Skeletal muscle satellite cell (primary cell): Measurements from ENCODE around the gene VDR.

ENCODE experiments used
- H3K27me3 ChIP-seq: 2 replicates; pipeline ENCODE4 v1.7.0; 2013; ENCODE audit warnings: low read length; ENCODE audit not compliant: control insufficient read depth, insufficient read depth
- H3K36me3 ChIP-seq: 2 replicates; pipeline ENCODE4 v1.7.0; 2013; ENCODE audit warnings: mild to moderate bottlenecking, control low read depth, low read length; ENCODE audit not compliant: insufficient read depth
- H3K4me1 ChIP-seq: 2 replicates; pipeline ENCODE4 v1.7.0; 2013; ENCODE audit warnings: low read length; ENCODE audit not compliant: control insufficient read depth, insufficient read depth
- H3K4me2 ChIP-seq: 2 replicates; pipeline ENCODE4 v1.7.0; 2013; ENCODE audit warnings: mild to moderate bottlenecking, low read length
- H3K4me3 ChIP-seq: 2 replicates; pipeline ENCODE4 v1.7.0; 2013; ENCODE audit warnings: low read length
- H3K9ac ChIP-seq: 2 replicates; pipeline ENCODE4 v1.7.0; 2013; ENCODE audit warnings: mild to moderate bottlenecking, low read depth, low read length, moderate library complexity
- H3K9me3 ChIP-seq: replicated peaks from 2 replicates; pipeline ENCODE4 v1.7.0; 2013; ENCODE audit warnings: mild to moderate bottlenecking, control low read depth, low read length

VDR gene

DNA sequence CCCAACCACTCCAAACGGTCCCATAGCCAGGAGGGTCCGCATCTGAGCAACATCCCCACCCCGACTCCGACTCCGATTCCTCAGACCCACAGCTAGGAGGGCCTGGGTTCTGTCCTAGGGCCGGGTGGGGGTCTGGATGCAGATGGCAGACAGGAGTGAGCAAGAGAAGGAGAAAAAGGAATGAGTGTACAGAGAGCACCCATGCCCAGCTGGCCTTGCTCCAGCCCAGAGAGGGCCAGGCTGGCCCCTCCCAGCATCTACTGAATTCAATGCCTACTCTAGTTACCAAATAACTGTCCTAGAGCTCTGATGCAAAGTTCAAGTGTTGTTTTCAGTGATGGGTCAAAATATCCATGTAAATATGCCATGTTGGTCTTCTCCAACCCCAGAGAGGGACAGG lies 40.8 kb downstream of the VDR start:
- peaks cover 13% of the 10 kb centered on the region for H3K4me1 ChIP-seq
- H3K36me3 ChIP-seq, result peaks cover 2% of the 10 kb centered on the region
- no peak overlapping the region for H3K4me3 ChIP-seq
- no peak overlapping the region for H3K9ac ChIP-seq
- no peaks in the 10 kb centered on the region for H3K27me3 ChIP-seq
- H3K9me3 ChIP-seq, result no peaks in the 10 kb centered on the region
- no peak overlapping the region for H3K4me2 ChIP-seq

DNA sequence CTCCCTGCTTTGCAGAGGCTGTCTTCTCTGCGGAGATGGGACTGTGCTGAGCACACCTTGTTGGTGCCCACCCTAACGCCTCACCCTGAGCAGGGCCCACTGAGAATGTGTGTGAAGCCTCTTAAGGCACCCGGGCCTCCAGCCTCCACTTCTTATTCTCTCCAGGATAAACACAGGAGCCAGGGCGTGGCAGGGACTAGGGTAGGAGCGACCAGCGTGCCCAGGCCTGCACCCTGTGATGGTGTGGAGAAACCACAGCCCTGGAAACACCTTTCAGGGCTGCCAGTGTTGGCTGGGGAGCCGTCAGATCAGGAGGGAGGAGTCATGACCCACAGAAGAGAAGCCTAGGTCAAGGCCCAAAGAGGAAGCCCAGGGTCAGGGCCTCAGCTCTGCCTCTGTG lies 41.3 kb downstream of the VDR start:
- H3K36me3 ChIP-seq, result peaks cover 2% of the 10 kb centered on the region
- no peak overlapping the region for H3K9ac ChIP-seq
- H3K27me3 ChIP-seq, result no peaks in the 10 kb centered on the region
- H3K9me3 ChIP-seq, result no peaks in the 10 kb centered on the region
- H3K4me1 ChIP-seq, result peaks cover 13% of the 10 kb centered on the region
- H3K4me2 ChIP-seq, result no peak overlapping the region
- no peak overlapping the region for H3K4me3 ChIP-seq

DNA sequence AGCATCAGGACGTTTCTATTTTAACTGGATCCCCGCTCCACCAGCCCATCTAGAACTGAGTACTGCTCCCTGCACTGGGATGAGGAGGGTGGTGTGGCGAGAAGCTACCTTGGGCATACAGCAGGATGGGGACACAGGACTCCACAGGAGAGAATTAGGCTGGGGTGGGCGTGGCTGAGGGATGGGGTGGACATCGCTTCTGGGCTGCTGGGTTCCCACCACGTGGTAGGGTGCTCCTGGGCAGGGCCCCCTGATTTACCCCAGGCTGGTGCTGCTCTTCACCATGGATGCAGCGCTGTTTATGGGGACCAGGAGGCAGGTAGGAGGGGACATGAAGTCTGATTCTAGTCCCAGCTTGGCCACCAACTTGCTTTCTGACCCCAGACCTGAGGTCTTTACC lies 41.9 kb downstream of the VDR start:
- Histone ChIP-seq H3K4me2 (no peak overlapping the region), H3K27me3 (no peaks in the 10 kb centered on the region), H3K9me3 (no peaks in the 10 kb centered on the region), H3K4me3 (no peak overlapping the region), H3K9ac (no peak overlapping the region), H3K4me1 (peaks cover 7% of the 10 kb centered on the region), H3K36me3 (peaks cover 2% of the 10 kb centered on the region)

DNA sequence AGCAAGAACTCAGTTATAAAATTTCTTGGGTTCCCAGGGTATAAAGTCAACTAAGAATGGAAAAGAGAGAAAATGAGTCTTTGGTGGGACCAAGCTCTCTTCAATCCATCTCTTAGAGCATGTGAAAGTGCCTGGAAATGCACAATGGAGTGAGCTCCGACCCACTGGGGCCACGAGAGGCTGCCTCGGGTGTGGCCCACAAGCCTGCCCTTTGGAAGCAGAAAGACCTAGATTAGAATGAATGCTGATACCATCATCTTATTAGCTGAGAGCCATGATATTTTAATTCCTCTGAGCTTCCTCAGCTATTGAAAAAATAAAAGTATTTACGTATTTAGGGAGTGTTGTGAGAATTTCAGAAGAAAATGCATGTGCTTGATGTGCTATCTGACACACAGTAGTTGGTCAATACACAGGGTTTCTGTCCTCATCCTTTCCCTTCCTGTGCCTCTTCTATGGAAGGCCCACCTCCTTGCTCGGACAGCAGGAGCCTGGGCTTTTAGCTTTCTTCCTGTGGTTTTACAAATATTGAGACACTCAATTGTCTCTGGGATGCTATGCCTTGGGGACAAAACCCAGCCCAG lies 42.5 kb downstream of the VDR start:
- peaks cover 2% of the 10 kb centered on the region for H3K36me3 ChIP-seq
- H3K4me3 ChIP-seq, result no peak overlapping the region
- H3K4me1 ChIP-seq, result peaks cover under 1% of the 10 kb centered on the region
- no peak overlapping the region for H3K4me2 ChIP-seq
- no peak overlapping the region for H3K9ac ChIP-seq
- no peaks in the 10 kb centered on the region for H3K9me3 ChIP-seq
- no peaks in the 10 kb centered on the region for H3K27me3 ChIP-seq

DNA sequence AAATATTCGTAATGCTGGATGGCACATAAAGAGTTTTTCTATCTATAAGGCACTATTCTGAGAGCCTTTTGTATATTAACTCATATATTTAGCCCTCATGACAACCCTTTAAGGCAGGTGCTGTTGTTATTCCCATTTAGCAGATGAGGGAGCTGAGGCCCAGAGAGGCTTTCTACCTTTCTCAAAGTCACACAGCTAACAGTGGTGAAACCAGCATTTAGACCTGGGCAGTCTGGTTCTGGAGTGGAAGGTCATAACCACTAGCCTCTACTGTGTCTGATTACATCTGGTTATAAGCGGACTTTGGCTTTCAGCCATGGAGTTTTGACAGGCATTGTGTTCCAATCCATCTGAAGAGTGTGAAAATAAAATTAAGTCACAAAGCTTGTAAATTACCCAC lies 43.9 kb downstream of the VDR start:
- no peaks in the 10 kb centered on the region for H3K4me1 ChIP-seq
- no peaks in the 10 kb centered on the region for H3K27me3 ChIP-seq
- H3K4me2 ChIP-seq, result no peak overlapping the region
- no peak overlapping the region for H3K4me3 ChIP-seq
- H3K9me3 ChIP-seq, result no peaks in the 10 kb centered on the region
- H3K36me3 ChIP-seq, result peaks cover 2% of the 10 kb centered on the region
- H3K9ac ChIP-seq, result no peak overlapping the region

DNA sequence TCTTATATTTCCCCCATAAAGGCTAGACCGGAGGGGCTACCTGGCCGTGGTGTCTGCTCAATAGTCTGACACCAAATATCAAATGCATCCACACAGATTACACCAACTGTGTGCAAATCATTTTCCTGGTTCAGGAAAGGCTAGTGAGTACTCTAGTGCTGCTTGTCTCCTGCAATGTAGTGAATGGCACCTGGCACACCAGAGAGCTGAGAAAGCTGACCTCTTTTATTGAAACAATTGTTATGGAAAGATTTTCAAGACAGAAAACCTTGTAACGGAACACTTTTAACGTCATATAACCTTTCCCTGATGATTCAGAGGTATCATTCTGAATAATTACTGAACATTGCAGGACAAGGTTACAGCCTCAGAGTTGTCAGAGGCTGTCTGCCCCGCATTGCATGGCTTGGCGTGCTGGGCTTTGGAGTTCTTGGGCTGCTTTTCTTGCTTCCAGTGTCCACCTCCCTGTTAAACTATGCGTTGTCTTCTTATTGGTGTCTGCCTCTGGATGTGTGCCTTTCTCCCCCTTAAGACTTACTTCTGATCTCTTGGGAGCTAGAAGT lies 44.4 kb downstream of the VDR start:
- no peaks in the 10 kb centered on the region for H3K4me1 ChIP-seq
- H3K4me3 ChIP-seq, result no peak overlapping the region
- no peaks in the 10 kb centered on the region for H3K9me3 ChIP-seq
- H3K27me3 ChIP-seq, result no peaks in the 10 kb centered on the region
- H3K4me2 ChIP-seq, result no peak overlapping the region
- H3K9ac ChIP-seq, result no peak overlapping the region
- H3K36me3 ChIP-seq, result peaks cover 7% of the 10 kb centered on the region

DNA sequence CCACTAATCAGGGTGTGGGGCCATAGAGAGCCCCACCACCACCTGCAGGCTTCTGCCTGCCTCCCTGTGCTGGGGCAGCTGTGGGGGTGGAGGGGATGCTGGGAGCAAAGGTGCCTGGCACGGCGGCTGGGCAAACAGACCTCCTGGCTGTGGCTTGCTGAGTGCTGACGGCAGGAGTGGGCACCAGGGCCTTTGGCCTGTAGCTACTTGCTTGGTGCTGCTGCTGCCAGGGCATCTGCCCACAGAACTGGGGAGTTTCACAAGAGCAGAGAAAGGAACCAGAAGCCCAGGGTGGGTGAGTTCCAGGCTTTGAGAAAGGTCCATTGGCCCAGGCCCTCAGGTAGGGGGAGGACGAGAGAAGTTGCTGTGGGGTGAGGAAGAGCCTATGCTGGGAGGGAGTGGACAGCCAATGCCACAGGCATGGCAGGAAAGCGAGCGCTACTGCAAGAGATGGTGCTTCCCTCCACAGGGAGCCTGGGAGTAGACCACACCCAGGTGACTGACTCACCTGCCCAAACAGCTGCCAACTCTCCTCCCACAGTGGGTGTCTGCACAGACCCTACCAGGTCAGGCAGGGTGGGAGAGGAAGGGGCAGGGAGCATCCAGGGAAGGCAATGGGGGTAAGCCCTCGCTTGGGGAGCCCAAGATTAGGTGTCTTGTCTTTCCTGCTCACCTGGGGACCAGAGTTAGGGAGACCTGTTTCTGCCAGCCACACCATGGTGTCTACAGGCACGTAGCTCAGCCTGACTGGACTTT lies 46.1 kb downstream of the VDR start:
- Histone ChIP-seq H3K36me3 (peaks cover 14% of the 10 kb centered on the region), H3K9me3 (no peaks in the 10 kb centered on the region), H3K4me2 (no peak overlapping the region), H3K4me1 (no peaks in the 10 kb centered on the region), H3K27me3 (no peaks in the 10 kb centered on the region), H3K9ac (no peak overlapping the region), H3K4me3 (no peak overlapping the region)

DNA sequence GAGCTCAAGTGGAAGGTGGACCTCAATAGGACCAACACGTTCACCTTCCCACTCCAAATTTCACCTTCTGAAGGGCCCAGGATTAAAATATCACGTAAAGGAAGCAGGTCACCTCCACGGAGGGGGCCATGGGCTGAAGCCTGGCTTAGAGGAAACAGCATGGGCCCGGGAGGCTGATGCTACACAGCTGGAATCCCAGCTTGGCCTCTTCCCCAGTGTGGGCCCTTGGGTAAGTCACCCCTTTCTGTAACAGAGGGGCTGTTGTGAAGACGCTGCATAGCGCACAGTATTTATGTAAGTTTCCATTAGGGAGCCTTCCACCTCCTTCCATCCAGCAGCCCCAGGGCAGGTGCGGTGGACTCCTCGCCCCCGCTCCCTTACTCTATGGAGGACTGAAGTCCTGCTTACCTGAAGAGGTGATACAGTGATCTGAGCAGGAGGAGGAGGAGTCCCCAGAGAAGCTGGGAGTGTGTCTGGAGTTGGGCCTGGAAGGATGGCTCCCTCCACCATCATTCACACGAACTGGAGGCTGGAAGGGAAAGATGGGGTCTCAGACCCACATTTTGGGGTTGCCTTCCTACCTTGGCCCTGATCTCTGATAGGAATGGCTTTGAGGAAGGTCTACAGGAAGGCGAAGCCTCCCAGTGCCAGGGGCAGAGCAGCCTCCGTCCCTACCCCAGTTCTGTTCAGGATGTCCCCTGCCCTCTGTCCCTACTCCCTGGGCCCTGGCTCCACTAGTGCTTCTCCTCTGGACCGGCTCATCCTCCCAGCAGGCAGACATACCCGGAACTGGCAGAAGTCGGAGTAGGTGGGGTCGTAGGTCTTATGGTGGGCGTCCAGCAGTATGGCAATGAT lies 47.8 kb downstream of the VDR start:
- no peak overlapping the region for H3K4me2 ChIP-seq
- H3K9ac ChIP-seq, result no peak overlapping the region
- no peaks in the 10 kb centered on the region for H3K27me3 ChIP-seq
- no peak overlapping the region for H3K4me3 ChIP-seq
- peaks cover 14% of the 10 kb centered on the region for H3K36me3 ChIP-seq
- H3K9me3 ChIP-seq, result no peaks in the 10 kb centered on the region
- H3K4me1 ChIP-seq, result no peaks in the 10 kb centered on the region

DNA sequence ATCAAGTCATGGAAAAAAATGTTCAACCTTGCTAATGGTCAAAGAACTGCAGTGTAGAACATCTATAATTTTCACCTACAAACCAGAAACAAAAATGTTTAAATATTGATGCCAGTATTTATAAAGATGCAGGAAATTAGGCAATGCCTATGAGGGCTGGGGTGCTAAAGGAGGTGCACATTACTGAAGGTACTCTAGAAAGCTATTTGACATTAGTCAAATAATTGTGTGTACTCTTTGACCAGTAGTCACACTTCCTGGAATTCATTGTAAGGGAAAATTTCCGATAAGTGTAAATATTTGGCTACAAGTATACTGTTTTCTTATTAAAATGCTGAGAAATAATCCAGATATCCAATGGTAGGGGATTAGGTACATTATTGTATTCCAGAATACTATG lies 48.7 kb downstream of the VDR start:
- H3K36me3 ChIP-seq, result peaks cover 11% of the 10 kb centered on the region
- no peaks in the 10 kb centered on the region for H3K27me3 ChIP-seq
- H3K4me1 ChIP-seq, result peaks cover 3% of the 10 kb centered on the region
- no peak overlapping the region for H3K4me2 ChIP-seq
- no peak overlapping the region for H3K9ac ChIP-seq
- no peak overlapping the region for H3K4me3 ChIP-seq
- no peaks in the 10 kb centered on the region for H3K9me3 ChIP-seq

DNA sequence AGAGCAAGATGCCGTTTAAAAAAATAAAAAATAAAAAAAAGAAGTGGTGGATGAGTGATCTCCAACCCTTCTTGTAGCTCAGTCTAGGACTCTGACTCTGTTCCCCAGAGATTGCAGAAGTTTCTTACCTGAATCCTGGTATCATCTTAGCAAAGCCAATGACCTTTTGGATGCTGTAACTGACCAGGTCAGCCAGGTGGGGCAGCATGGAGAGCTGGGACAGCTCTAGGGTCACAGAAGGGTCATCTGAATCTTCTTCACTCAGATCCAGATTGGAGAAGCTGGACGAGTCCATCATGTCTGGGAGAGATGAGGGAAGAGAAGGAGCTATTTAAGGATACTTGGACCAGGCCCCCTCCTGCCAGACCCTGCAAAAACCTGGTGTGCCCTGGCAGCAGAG lies 49.3 kb downstream of the VDR start:
- Histone ChIP-seq H3K4me2 (no peak overlapping the region), H3K4me3 (no peak overlapping the region), H3K27me3 (no peaks in the 10 kb centered on the region), H3K9ac (no peak overlapping the region), H3K36me3 (peaks cover 11% of the 10 kb centered on the region), H3K9me3 (no peaks in the 10 kb centered on the region), H3K4me1 (peaks cover 3% of the 10 kb centered on the region)

DNA sequence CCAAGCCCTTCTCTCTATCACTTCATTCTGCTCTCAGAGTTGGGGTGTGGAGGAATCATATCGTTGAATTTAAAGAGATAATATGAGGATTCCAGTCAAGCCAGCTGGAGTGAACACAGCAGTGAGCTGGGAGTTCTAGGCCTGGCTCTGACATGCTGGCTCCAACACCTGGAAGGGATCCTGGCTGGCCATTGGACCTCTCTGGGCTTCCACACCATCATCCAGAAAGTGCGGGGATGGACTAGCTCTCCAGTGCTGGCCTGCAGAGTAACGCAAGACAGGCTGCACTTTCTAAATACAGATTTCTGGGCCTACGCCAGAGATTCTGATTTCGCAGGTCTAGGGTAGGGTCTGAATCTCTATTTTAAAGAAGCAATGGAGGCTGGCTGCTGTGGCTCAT lies 50.3 kb downstream of the VDR start:
- Histone ChIP-seq H3K27me3 (no peaks in the 10 kb centered on the region), H3K9me3 (no peaks in the 10 kb centered on the region), H3K4me3 (no peak overlapping the region), H3K36me3 (peaks cover 11% of the 10 kb centered on the region), H3K4me1 (peaks cover 3% of the 10 kb centered on the region), H3K4me2 (no peak overlapping the region), H3K9ac (no peak overlapping the region)
